Esophagus squamous epithelium (tissue), 4 donors: Measurements from ENCODE around the gene TMCC1.

ENCODE experiments used
- POLR2A ChIP-seq, 4 donors: fragments of 450-650 bp; IDR thresholded peaks; one replicate each; pipeline ENCODE4 v1.6.1; 2017; ENCODE audit warnings: antibody characterized with exemption in 4 of 4, mild to moderate bottlenecking in 4 of 4, moderate library complexity in 3 of 4
- TF ChIP-seq, protein P1 (sequence below), 6 experiments: fragments of 450-650 bp in 4 of 6; fragments of 200-600 bp in 2 of 6; sonication (generic) in 2 of 6; IDR thresholded peaks; one replicate each; pipeline ENCODE4 v1.5.1; 2016 to 2019; ENCODE audit warnings: antibody characterized with exemption in 6 of 6, mild to moderate bottlenecking in 4 of 6, moderate library complexity in 4 of 6

GRCh38 chr3:129940086-129940485, 46.6 kb upstream of the TMCC1 start:
- no peak for TF ChIP-seq POLR2A (IDR thresholded peaks at IDR 0.05)
- TF ChIP-seq, protein P1, sequence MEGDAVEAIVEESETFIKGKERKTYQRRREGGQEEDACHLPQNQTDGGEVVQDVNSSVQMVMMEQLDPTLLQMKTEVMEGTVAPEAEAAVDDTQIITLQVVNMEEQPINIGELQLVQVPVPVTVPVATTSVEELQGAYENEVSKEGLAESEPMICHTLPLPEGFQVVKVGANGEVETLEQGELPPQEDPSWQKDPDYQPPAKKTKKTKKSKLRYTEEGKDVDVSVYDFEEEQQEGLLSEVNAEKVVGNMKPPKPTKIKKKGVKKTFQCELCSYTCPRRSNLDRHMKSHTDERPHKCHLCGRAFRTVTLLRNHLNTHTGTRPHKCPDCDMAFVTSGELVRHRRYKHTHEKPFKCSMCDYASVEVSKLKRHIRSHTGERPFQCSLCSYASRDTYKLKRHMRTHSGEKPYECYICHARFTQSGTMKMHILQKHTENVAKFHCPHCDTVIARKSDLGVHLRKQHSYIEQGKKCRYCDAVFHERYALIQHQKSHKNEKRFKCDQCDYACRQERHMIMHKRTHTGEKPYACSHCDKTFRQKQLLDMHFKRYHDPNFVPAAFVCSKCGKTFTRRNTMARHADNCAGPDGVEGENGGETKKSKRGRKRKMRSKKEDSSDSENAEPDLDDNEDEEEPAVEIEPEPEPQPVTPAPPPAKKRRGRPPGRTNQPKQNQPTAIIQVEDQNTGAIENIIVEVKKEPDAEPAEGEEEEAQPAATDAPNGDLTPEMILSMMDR (IDR thresholded peaks at IDR 0.05): no peak
